Activated CD8-positive, alpha-beta T cell treated with anti-CD3 and anti-CD28 coated beads for 36 hours (primary cell): ENCODE measurements around the gene LRRC8E. TPM values are rescaled to one million over a fixed set of nuclear protein-coding genes. Genes with fewer than 3 reads are reported as not detected.

Experiments
- ATAC-seq: fragments of 200-7000 bp; cut with Tn5 transposase; one replicate; pipeline ENCODE4 v1.10.0; 2021; ENCODE audit warnings: mild to moderate bottlenecking, moderate library complexity
- CTCF ChIA-PET: fragments of 350-600 bp; sonication (Branson Sonifier 250); formaldehyde crosslinking; loops from one replicate; lab custom pipeline; 2021; ENCODE audit warnings: antibody characterized with exemption; lab: Charles Lee
- POLR2A ChIA-PET: fragments of 350-600 bp; sonication (Branson Sonifier 250); formaldehyde crosslinking; loops from one replicate; lab custom pipeline; 2021; ENCODE audit warnings: antibody characterized with exemption; lab: Charles Lee
- DNase-seq: peaks from one replicate; pipeline ENCODE4 v3.0.0-alpha.2; 2020
- H3K27ac Mint-ChIP-seq: one replicate; pipeline ENCODE4 v1.8.0; 2021; ENCODE audit warnings: mild to moderate bottlenecking, mixed read lengths
- H3K27me3 Mint-ChIP-seq: one replicate; pipeline ENCODE4 v1.8.0; 2021; ENCODE audit warnings: mixed read lengths
- H3K36me3 Mint-ChIP-seq: one replicate; pipeline ENCODE4 v1.8.0; 2021; ENCODE audit warnings: low read depth, mixed read lengths
- H3K4me1 Mint-ChIP-seq: one replicate; pipeline ENCODE4 v1.8.0; 2021; ENCODE audit warnings: low read depth, mixed read lengths
- H3K4me3 Mint-ChIP-seq: one replicate; pipeline ENCODE4 v1.8.0; 2021; ENCODE audit warnings: mild to moderate bottlenecking, moderate library complexity, mixed read lengths
- H3K9me3 Mint-ChIP-seq: one replicate; pipeline ENCODE4 v1.8.0; 2021; ENCODE audit warnings: mixed read lengths
- intact Hi-C: fragments of 100-400 bp; cut with micrococcal nuclease; formaldehyde crosslinking; loops from one replicate; pipeline ENCODE4 v1.10.0; 2022
- total RNA-seq, 2 experiments: library from RNA; stranded (reverse); gene quantifications; one replicate each; pipeline ENCODE4 v1.2.3, GENCODE V29; 2021
- TF ChIP-seq, protein P1 (sequence below): fragments of 200-600 bp; IDR thresholded peaks from one replicate; pipeline ENCODE4 v1.8.0; 2022; ENCODE audit warnings: antibody characterized with exemption, mild to moderate bottlenecking

LRRC8E gene
- total RNA-seq, 2 experiments from 2014 or later: not detected

DNA sequence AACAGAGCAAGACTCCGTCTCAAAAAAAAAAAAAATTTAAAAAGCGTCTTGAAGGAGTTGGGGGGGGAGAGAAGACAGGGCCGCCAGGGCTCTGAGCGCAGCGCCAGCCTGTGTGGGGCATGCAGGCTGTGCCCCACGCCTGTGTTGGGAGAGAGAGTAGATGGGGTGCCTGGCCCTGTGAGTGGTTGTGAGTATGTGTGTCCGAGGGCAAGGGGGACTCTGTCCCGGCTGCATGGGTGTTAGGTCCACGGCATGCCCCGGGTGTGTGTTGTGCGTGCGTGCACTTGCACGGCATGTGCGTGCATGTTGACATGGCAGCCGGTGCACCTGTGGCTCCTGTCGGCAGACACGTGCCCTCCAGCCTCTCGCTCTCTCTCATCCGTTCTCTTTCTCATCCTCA is 18.8 kb downstream of the LRRC8E start:
- peaks cover 18% of the 10 kb centered on the region for H3K4me1 Mint-ChIP-seq
- TF ChIP-seq, protein P1, sequence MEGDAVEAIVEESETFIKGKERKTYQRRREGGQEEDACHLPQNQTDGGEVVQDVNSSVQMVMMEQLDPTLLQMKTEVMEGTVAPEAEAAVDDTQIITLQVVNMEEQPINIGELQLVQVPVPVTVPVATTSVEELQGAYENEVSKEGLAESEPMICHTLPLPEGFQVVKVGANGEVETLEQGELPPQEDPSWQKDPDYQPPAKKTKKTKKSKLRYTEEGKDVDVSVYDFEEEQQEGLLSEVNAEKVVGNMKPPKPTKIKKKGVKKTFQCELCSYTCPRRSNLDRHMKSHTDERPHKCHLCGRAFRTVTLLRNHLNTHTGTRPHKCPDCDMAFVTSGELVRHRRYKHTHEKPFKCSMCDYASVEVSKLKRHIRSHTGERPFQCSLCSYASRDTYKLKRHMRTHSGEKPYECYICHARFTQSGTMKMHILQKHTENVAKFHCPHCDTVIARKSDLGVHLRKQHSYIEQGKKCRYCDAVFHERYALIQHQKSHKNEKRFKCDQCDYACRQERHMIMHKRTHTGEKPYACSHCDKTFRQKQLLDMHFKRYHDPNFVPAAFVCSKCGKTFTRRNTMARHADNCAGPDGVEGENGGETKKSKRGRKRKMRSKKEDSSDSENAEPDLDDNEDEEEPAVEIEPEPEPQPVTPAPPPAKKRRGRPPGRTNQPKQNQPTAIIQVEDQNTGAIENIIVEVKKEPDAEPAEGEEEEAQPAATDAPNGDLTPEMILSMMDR: no peak
- intact Hi-C loops: no loop called here
- no peaks in the 10 kb centered on the region for H3K9me3 Mint-ChIP-seq
- no peak overlapping the region for H3K4me3 Mint-ChIP-seq
- no peak overlapping the region for H3K27ac Mint-ChIP-seq
- DNase-seq: no peak
- no peaks in the 10 kb centered on the region for H3K27me3 Mint-ChIP-seq
- no peak for ATAC-seq
- ChIA-PET CTCF (no interaction called here), POLR2A (interaction anchor here (2.7 kb wide), 1 partner anchor 11 kb away, joined by 13 read pairs; no protein-coding TSS in a partner anchor)
- peaks cover 29% of the 10 kb centered on the region for H3K36me3 Mint-ChIP-seq

DNA sequence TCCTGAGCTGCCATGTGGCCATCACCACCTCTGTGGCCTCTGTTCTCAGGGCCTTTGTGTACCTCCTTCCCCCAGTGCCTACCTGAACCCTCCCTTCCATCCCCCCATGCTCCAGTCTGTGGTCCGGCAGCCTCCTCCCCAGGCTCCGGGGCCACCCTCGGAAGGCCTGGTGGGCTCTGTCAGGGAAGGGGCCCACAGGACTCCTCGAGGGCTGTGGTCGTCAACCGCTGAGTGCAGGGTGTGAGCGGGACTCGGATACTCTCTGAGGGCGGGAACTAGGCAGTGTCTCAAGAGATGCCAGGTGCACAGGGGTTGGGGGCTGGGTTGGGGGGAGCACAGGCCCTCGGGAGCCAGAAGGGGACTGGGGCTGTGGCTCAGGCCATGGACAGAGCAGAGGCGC is 19.2 kb downstream of the LRRC8E start:
- Mint-ChIP-seq H3K36me3 (peaks cover 29% of the 10 kb centered on the region), H3K4me1 (peaks cover 17% of the 10 kb centered on the region), H3K4me3 (no peak overlapping the region), H3K9me3 (no peaks in the 10 kb centered on the region), H3K27me3 (no peaks in the 10 kb centered on the region), H3K27ac (no peak overlapping the region)
- CTCF ChIA-PET: interaction anchor here (1.4 kb wide), 1 partner anchor 13 kb away, joined by 4 read pairs; the partner anchor contains the start of gene SNAPC2
- POLR2A ChIA-PET: interaction anchor here (2.7 kb wide), 1 partner anchor 10 kb away, joined by 13 read pairs; no protein-coding TSS in a partner anchor
- no peak for ATAC-seq
- TF ChIP-seq, protein P1: no peak
- intact Hi-C loops: no loop called here
- no peak for DNase-seq

DNA sequence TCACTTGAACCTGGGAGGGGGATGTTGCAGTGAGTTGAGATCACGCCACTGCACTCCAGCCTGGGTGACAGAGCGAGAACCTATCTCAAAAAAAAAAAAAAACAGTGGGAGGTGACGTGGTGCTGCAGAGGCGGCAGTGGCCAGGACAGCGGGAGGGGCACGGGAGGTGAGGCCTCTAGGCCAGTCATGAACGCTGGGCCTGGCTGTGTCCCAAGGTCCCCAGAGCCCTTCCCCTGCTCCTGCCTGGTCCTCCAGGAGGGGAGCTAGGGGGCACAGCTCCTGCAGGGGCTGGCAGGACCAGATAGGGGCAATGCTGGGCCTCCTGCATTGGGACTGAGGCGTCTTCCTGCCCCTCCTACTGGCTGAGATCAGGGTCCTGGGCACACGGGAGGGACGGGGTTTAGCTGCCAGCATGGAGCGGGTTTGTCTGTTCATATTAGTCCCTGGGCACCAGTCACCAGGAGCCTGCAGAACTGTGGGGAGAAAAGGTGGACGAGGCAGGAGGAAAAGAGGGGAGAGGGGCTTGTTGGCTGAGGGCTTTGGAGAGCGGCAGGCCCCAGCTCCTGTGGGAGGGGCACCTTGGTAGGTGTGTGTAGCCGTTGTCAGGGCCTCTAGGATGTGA is 19.9 kb downstream of the LRRC8E start:
- TF ChIP-seq, protein P1: no peak
- H3K4me3 Mint-ChIP-seq: no peak overlapping the region
- H3K9me3 Mint-ChIP-seq: no peaks in the 10 kb centered on the region
- CTCF ChIA-PET: interaction anchor here (1.0 to 1.4 kb wide), 2 partner anchors 10 to 12 kb away, joined by 4 read pairs; partner anchors contain the start of gene SNAPC2
- peaks cover 34% of the 10 kb centered on the region for H3K36me3 Mint-ChIP-seq
- POLR2A ChIA-PET: interaction anchor here (0.8 to 2.7 kb wide), 2 partner anchors 9 to 391 kb away, joined by 3 to 13 read pairs; no protein-coding TSS in a partner anchor
- intact Hi-C loops: no loop called here
- peaks cover 15% of the 10 kb centered on the region for H3K4me1 Mint-ChIP-seq
- ATAC-seq (no peak), DNase-seq (no peak)
- H3K27me3 Mint-ChIP-seq: no peaks in the 10 kb centered on the region
- H3K27ac Mint-ChIP-seq: no peak overlapping the region

DNA sequence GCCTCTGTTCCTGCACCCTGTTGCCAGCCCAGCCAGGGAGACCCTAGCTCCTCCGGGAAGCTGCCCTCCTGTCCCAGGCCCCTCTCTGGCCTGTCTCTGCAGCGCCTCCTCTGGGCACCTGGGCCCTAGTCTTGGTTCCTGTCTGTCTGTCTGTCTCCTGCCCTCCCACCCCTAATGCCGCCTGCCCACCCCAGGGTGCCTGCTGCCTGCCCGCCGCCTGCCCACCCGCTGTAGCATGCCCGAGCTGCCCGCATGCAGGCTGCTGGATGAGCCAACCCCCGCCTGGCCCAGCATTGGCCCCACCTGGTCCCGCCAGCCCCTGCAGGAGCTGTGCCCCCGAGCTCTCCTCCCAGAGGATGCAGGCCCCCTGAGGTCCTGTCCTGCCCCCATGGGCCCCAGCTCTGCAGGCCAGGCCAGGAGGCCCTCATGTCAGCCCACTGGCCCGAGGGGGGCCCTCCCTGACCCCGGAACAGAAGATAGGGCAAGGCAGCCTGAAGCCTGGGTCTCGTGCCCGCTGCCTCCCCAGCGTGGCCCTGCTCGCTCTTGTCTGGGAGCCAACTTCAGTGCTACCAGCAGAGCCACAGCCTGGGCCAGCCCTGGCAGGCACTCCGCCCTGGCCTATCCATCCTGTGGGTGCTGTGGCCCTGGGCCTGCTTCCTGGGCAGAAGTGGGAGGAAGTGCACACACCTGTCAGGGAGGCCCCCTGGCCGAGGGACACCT is 20.6 kb downstream of the LRRC8E start:
- Mint-ChIP-seq H3K36me3 (peaks cover 34% of the 10 kb centered on the region), H3K4me1 (peaks cover 15% of the 10 kb centered on the region), H3K27me3 (no peaks in the 10 kb centered on the region), H3K4me3 (no peak overlapping the region), H3K9me3 (no peaks in the 10 kb centered on the region), H3K27ac (no peak overlapping the region)
- DNase-seq (no peak), ATAC-seq (no peak)
- POLR2A ChIA-PET: interaction anchor here (0.8 to 2.7 kb wide), 2 partner anchors 9 to 392 kb away, joined by 3 to 13 read pairs; no protein-coding TSS in a partner anchor
- intact Hi-C loops: no loop called here
- TF ChIP-seq, protein P1: no peak
- CTCF ChIA-PET: interaction anchor here (1.0 to 1.4 kb wide), 2 partner anchors 10 to 12 kb away, joined by 4 read pairs; partner anchors contain the start of gene SNAPC2
